Hindlimb muscle (tissue), 1 donor: ENCODE measurements around the gene UPF3A. TPM values are rescaled to one million over a fixed set of nuclear protein-coding genes. Genes with fewer than 3 reads are reported as not detected.
"Not testable (repeated sequence)": the region's sequence is repeated elsewhere in the genome, so short reads cannot be mapped to it uniquely, and the experiment has no call there.

Experiments
- DNase-seq: peaks from one replicate; pipeline ENCODE4 v3.0.0-alpha.2; 2013
- polyA plus RNA-seq: library from polyadenylated mRNA; unstranded; fragments of 120-200 nt; gene quantifications from one replicate; pipeline ENCODE4 v1.2.1, GENCODE V29; 2013; ENCODE audit not compliant: insufficient read length

Gene UPF3A
- polyA plus RNA-seq, 1 donor, result 86.2 TPM

- DNase-seq, result no peak
Measured at GRCh38 chr13:114304346-114305034, 23.1 kb downstream of the UPF3A start.

- no peak for DNase-seq
Measured at GRCh38 chr13:114309086-114309485, 27.7 kb downstream of the UPF3A start.

GRCh38 chr13:114309806-114310410, 28.5 kb downstream of the UPF3A start:
- no peak for DNase-seq

GRCh38 chr13:114310956-114311355, 29.6 kb downstream of the UPF3A start:
- DNase-seq, result no peak

- no peak for DNase-seq
Measured at GRCh38 chr13:114311387-114311786, 30.0 kb downstream of the UPF3A start.

GRCh38 chr13:114311908-114312307, 30.5 kb downstream of the UPF3A start:
- DNase-seq, result no peak

- no peak for DNase-seq
Measured at GRCh38 chr13:114313061-114313860, 31.9 kb downstream of the UPF3A start.

- DNase-seq, result peak; percentile 98
Measured at GRCh38 chr13:114314074-114314912, 32.9 kb downstream of the UPF3A start, which contains the start of gene CHAMP1. TSS of gene CHAMP1 (plus strand) at chr13:114314503. CDS start at chr13:114323843, 9,340 bp downstream.

GRCh38 chr13:114315074-114315785, 33.8 kb downstream of the UPF3A start:
- no peak for DNase-seq

- DNase-seq, result no peak
Measured at GRCh38 chr13:114318624-114319023, 37.2 kb downstream of the UPF3A start.

GRCh38 chr13:114319441-114319913, 38.1 kb downstream of the UPF3A start:
- DNase-seq, result no peak

GRCh38 chr13:114320065-114320464, 38.7 kb downstream of the UPF3A start:
- no peak for DNase-seq

GRCh38 chr13:114321256-114321655, 39.9 kb downstream of the UPF3A start:
- DNase-seq, result no peak

- DNase-seq, result no peak
Measured at GRCh38 chr13:114323349-114323748, 41.9 kb downstream of the UPF3A start.

- no peak for DNase-seq
Measured at GRCh38 chr13:114324334-114324733, 42.9 kb downstream of the UPF3A start.

GRCh38 chr13:114325729-114326128, 44.3 kb downstream of the UPF3A start:
- no peak for DNase-seq

- DNase-seq, result no peak
Measured at GRCh38 chr13:114328034-114328433, 46.6 kb downstream of the UPF3A start.

- no peak for DNase-seq
Measured at GRCh38 chr13:114328595-114328994, 47.2 kb downstream of the UPF3A start.

GRCh38 chr13:114330086-114330485, 48.7 kb downstream of the UPF3A start:
- DNase-seq, result no peak

- DNase-seq, result not testable (repeated sequence)
Measured at GRCh38 chr13:114333881-114334280, 52.5 kb downstream of the UPF3A start.

GRCh38 chr13:114334305-114335053, 53.1 kb downstream of the UPF3A start:
- DNase-seq, result no peak
